MCF 10A (cell line): ENCODE data around the gene CCDC92B. TPM values are rescaled to one million over a fixed set of nuclear protein-coding genes. Genes with fewer than 3 reads are reported as not detected.

Experiments used
- BruUV-seq: library from RNA; stranded (reverse); fragments of 400-500 nt; replicated peaks from 2 replicates; lab custom pipeline; 2021; lab: Mats Ljungman, UMichigan
- CTCF ChIA-PET: fragments of 300-600 bp; sonication (Branson Sonifier 250); formaldehyde crosslinking; extraction: SDS; loops from one replicate; lab custom pipeline; 2021; ENCODE audit warnings: antibody characterized with exemption, inconsistent platforms; lab: Yijun Ruan, JAX
- POLR2A ChIA-PET: fragments of 300-600, 350-650 bp; sonication (Branson Sonifier 250); formaldehyde crosslinking; extraction: SDS; loops from one replicate; lab custom pipeline; 2020; ENCODE audit warnings: antibody characterized with exemption, inconsistent platforms; lab: Yijun Ruan, JAX
- DNase-seq: peaks from one replicate; pipeline ENCODE4 v3.0.0-alpha.2; 2018; ENCODE audit not compliant: unreplicated experiment
- H3K27ac Mint-ChIP-seq: one replicate; pipeline ENCODE4 v1.8.0; 2022; ENCODE audit warnings: mild to moderate bottlenecking, low read depth, mixed read lengths; ENCODE audit not compliant: unreplicated experiment
- H3K27me3 Mint-ChIP-seq: one replicate; pipeline ENCODE4 v1.8.0; 2022; ENCODE audit warnings: mixed read lengths; ENCODE audit not compliant: insufficient read depth, unreplicated experiment
- H3K36me3 Mint-ChIP-seq: one replicate; pipeline ENCODE4 v1.8.0; 2022; ENCODE audit warnings: mild to moderate bottlenecking, moderate library complexity, mixed read lengths; ENCODE audit not compliant: insufficient read depth, unreplicated experiment
- H3K4me1 Mint-ChIP-seq: one replicate; pipeline ENCODE4 v1.8.0; 2022; ENCODE audit warnings: mixed read lengths; ENCODE audit not compliant: insufficient read depth, unreplicated experiment
- H3K4me3 Mint-ChIP-seq: one replicate; pipeline ENCODE4 v1.8.0; 2022; ENCODE audit warnings: mild to moderate bottlenecking, moderate library complexity, mixed read lengths; ENCODE audit not compliant: unreplicated experiment
- H3K9me3 Mint-ChIP-seq: one replicate; pipeline ENCODE4 v1.8.0; 2022; ENCODE audit warnings: mixed read lengths; ENCODE audit not compliant: unreplicated experiment
- intact Hi-C: fragments of 100-400 bp; cut with micrococcal nuclease; formaldehyde crosslinking; loops from 2 replicates; pipeline ENCODE4 v1.14.1; 2022
- total RNA-seq: library from RNA; stranded (reverse); gene quantifications from 2 replicates; pipeline ENCODE4 v1.2.3, GENCODE V29; 2022
- TF ChIP-seq, protein P1 (sequence below): fragments of 200-600 bp; IDR thresholded peaks from one replicate; pipeline ENCODE4 v1.8.0; 2022; ENCODE audit warnings: antibody characterized with exemption, mild to moderate bottlenecking; ENCODE audit not compliant: unreplicated experiment

CCDC92B gene
- total RNA-seq, 1 experiment from 2014 or later: not detected

DNA sequence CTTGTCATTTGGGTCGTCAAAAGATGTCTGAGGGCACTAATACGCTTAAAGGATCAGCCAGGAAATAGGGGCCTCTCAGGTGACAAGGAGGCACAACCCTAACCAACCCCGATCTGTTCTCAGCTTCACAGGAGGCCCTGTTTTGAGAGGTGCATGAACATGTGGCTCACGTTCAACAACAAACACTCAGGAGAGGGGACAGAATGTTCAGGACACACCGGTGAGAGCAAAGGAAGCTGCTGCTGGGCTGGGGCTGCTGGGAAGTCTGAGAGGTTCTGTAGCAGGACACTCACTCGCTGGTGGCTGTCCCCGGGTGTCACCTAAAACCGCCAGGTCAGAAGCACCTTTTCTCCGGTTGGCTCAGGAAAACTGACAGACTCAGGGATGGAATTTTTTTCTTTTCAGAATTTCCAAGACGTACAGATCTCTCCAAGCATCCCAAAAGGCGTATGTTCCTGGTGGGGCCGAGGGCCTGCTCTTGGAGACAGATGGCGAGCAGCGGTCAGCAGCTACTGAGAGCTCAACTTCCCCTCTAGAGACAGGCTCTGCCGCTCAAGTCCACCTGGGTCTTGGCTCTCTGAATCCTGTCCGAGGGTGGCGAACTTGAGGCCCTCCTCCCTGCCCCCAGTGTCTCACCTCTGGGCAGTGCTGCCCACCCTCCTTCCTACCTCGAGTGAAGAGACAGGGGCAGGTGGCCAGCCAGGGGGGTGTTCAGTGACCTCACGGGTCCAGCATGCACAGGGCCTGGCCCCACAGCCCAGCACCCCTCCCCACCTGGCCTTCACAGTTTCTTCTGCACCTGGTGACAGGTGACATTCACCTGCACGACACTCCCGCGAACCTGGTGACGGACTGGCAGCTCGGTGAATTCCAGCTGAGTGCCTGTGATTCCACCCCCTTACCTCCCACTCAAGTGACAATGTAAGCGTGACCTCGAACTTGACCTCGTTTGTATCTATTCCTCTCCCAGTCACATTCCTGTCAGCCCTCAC is 60.8 kb downstream of the CCDC92B start:
- TF ChIP-seq, protein P1, sequence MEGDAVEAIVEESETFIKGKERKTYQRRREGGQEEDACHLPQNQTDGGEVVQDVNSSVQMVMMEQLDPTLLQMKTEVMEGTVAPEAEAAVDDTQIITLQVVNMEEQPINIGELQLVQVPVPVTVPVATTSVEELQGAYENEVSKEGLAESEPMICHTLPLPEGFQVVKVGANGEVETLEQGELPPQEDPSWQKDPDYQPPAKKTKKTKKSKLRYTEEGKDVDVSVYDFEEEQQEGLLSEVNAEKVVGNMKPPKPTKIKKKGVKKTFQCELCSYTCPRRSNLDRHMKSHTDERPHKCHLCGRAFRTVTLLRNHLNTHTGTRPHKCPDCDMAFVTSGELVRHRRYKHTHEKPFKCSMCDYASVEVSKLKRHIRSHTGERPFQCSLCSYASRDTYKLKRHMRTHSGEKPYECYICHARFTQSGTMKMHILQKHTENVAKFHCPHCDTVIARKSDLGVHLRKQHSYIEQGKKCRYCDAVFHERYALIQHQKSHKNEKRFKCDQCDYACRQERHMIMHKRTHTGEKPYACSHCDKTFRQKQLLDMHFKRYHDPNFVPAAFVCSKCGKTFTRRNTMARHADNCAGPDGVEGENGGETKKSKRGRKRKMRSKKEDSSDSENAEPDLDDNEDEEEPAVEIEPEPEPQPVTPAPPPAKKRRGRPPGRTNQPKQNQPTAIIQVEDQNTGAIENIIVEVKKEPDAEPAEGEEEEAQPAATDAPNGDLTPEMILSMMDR: no peak
- Mint-ChIP-seq H3K27me3 (no peaks in the 10 kb centered on the region), H3K36me3 (peaks cover 76% of the 10 kb centered on the region), H3K9me3 (no peaks in the 10 kb centered on the region), H3K27ac (no peak overlapping the region), H3K4me1 (no peaks in the 10 kb centered on the region), H3K4me3 (no peak overlapping the region)
- intact Hi-C loops: no loop called here
- ChIA-PET POLR2A (interaction anchor here (0.8 kb wide), 1 partner anchor 32 kb away, joined by 3 read pairs; no protein-coding TSS in a partner anchor), CTCF (interaction anchor here (0.5 kb wide), 1 partner anchor 271 kb away, joined by 3 read pairs; no protein-coding TSS in a partner anchor)
- DNase-seq: no peak
- BruUV-seq: no TSS peak

GRCh38 chr17:2687074-2687418 is 62.4 kb downstream of the CCDC92B start:
- peaks cover 90% of the 10 kb centered on the region for H3K36me3 Mint-ChIP-seq
- POLR2A ChIA-PET: interaction anchor here (0.7 to 1.9 kb wide), 9 partner anchors 9 to 264 kb away, joined by 3 to 10 read pairs (median 3); partner anchors contain the start of gene METTL16
- no peak overlapping the region for H3K4me3 Mint-ChIP-seq

GRCh38 chr17:2685696-2686095 is 63.8 kb downstream of the CCDC92B start:
- ChIA-PET POLR2A (interaction anchor here (1.7 to 1.9 kb wide), 2 partner anchors 10 to 25 kb away, joined by 4 to 10 read pairs; no protein-coding TSS in a partner anchor), CTCF (interaction anchor here (0.6 to 3.4 kb wide), 3 partner anchors 11 to 201 kb away, joined by 4 to 29 read pairs (median 4); no protein-coding TSS in a partner anchor)
- H3K4me1 Mint-ChIP-seq: no peaks in the 10 kb centered on the region
- no peak for DNase-seq
- BruUV-seq: no TSS peak
- no peak overlapping the region for H3K27ac Mint-ChIP-seq
- intact Hi-C loops: no loop called here
- H3K9me3 Mint-ChIP-seq: no peaks in the 10 kb centered on the region
- no peak overlapping the region for H3K4me3 Mint-ChIP-seq
- H3K27me3 Mint-ChIP-seq: no peaks in the 10 kb centered on the region
- H3K36me3 Mint-ChIP-seq: peaks cover 92% of the 10 kb centered on the region
- TF ChIP-seq, protein P1: no peak

More at GRCh38 chr17:2687074-2687418, 62.4 kb downstream of the CCDC92B start:
- no peaks in the 10 kb centered on the region for H3K4me1 Mint-ChIP-seq
- no peaks in the 10 kb centered on the region for H3K27me3 Mint-ChIP-seq
- no peaks in the 10 kb centered on the region for H3K9me3 Mint-ChIP-seq
- CTCF ChIA-PET: interaction anchor here (0.8 to 3.4 kb wide), 2 partner anchors 12 to 304 kb away, joined by 3 to 29 read pairs; no protein-coding TSS in a partner anchor
- BruUV-seq: no TSS peak
- intact Hi-C loops: no loop called here
- no peak for DNase-seq
- H3K27ac Mint-ChIP-seq: no peak overlapping the region
- TF ChIP-seq, protein P1: no peak

GRCh38 chr17:2684549-2684948 is 64.9 kb downstream of the CCDC92B start:
- no peaks in the 10 kb centered on the region for H3K4me1 Mint-ChIP-seq
- H3K4me3 Mint-ChIP-seq: no peak overlapping the region
- ChIA-PET POLR2A (interaction anchor here (0.6 kb wide), 1 partner anchor 53 kb away, joined by 3 read pairs; no protein-coding TSS in a partner anchor), CTCF (interaction anchor here (3.4 kb wide), 1 partner anchor 10 kb away, joined by 29 read pairs; no protein-coding TSS in a partner anchor)
- DNase-seq: no peak
- no peaks in the 10 kb centered on the region for H3K27me3 Mint-ChIP-seq
- peaks cover 93% of the 10 kb centered on the region for H3K36me3 Mint-ChIP-seq
- no peak overlapping the region for H3K27ac Mint-ChIP-seq
- intact Hi-C loops: no loop called here
- H3K9me3 Mint-ChIP-seq: peaks cover under 1% of the 10 kb centered on the region
- BruUV-seq: no TSS peak
- TF ChIP-seq, protein P1: no peak
